ENCODE measurements around the gene DPP9. TPM values are rescaled to one million over a fixed set of nuclear protein-coding genes. Genes with fewer than 3 reads are reported as not detected.

The DPP9 gene
- total RNA-seq, 1 experiment from 2014 or later = 46.4 TPM

DNA sequence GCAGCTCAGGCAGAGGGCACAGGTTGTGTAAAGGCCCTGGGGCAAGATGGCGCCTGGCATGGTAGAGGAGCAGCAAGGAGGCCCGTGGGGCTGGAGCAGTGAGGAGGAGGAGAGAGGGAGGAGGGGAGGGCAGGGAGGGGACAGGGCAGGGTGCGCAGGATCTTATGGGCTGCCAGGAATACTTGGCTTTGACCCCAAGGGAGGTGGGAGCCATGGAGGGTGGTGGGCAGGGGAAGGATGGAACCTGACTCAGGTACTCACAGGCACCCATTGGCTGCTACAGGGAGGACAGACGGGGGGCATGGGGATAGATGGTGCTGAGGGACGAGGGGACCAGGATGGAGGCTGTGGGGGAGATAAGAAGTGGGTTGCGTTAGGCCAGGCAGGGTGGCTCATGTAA is 81.0 kb downstream of the DPP9 start:
- Mint-ChIP-seq H3K36me3 (ENCODE audit: insufficient read depth in 1 of 3, low read depth in 3 of 3) (peaks cover 0 to 6% (median 0%) of the 10 kb centered on the region in 3 experiments; a peak in 3 of 7 replicates), H3K4me1 (peaks cover 4 to 14% of the 10 kb centered on the region in 2 experiments; a peak in 3 of 4 replicates), H3K4me3 (no peak overlapping the region), H3K27ac (no peak overlapping the region), H3K27me3 (ENCODE audit: low read depth) (peaks cover 4% of the 10 kb centered on the region), H3K9me3 (no peaks in the 10 kb centered on the region)
- Histone ChIP-seq H3K14ac (ENCODE audit: insufficient read depth, low read length) (no peak overlapping the region; the same call in 1 of the 2 replicates), H3K23ac (ENCODE audit: insufficient read length, low read depth, low read length) (no peak overlapping the region), H3K27ac (ENCODE audit: insufficient read length, low read depth, low read length) (no peak overlapping the region), H4K91ac (ENCODE audit: insufficient read length, low read depth, low read length) (no peak overlapping the region), H3K56ac (ENCODE audit: insufficient read length, low read depth, low read length) (no peak overlapping the region), H3K23me2 (ENCODE audit: insufficient read length, low read depth, low read length, poor library complexity, severe bottlenecking) (peaks cover 9% of the 10 kb centered on the region), H2AFZ (ENCODE audit: low read length) (no peak overlapping the region), H4K20me1 (ENCODE audit: control insufficient read depth, insufficient read depth, insufficient read length) (no peaks in the 10 kb centered on the region), H3K4me2 (ENCODE audit: insufficient read depth, insufficient read length, low read length) (no peak overlapping the region), H4K8ac (replicated peaks; ENCODE audit: insufficient read length, low read depth, low read length) (no peak overlapping the region), H3K79me2 (ENCODE audit: insufficient read depth, low read length) (no peaks in the 10 kb centered on the region), H2BK12ac (ENCODE audit: insufficient read length, low read depth, low read length) (no peak overlapping the region), H3K18ac (ENCODE audit: insufficient read length, low read depth, low read length) (no peak overlapping the region), H2BK120ac (ENCODE audit: low read depth, low read length, poor library complexity, severe bottlenecking) (no peak overlapping the region), H2AK5ac (ENCODE audit: insufficient read length, low read length) (no peak overlapping the region), H2BK15ac (ENCODE audit: low read depth, low read length) (no peak overlapping the region), H3K4me1 (ENCODE audit: insufficient read depth, low read length) (no peaks in the 10 kb centered on the region), H4K5ac (ENCODE audit: insufficient read length, low read depth, low read length) (no peak overlapping the region), H3K4ac (ENCODE audit: low read depth, low read length) (no peak overlapping the region), H3K9ac (ENCODE audit: extremely low read depth, insufficient read length, low read length) (no peak overlapping the region), H3T11ph (ENCODE audit: low read length) (no peak overlapping the region), H3K79me1 (ENCODE audit: insufficient read depth, low read depth, low read length, poor library complexity, severe bottlenecking) (no peaks in the 10 kb centered on the region), H3K27me3 (ENCODE audit: insufficient read depth, low read length) (no peaks in the 10 kb centered on the region), H2BK5ac (ENCODE audit: insufficient read length, low read length) (no peak overlapping the region), H3K9me3 (ENCODE audit: control insufficient read depth, low read depth, low read length) (no peaks in the 10 kb centered on the region), H2BK20ac (ENCODE audit: low read depth, low read length, poor library complexity, severe bottlenecking) (no peak overlapping the region)
- no peak for DNase-seq
- WGBS (ENCODE audit: extremely low coverage, insufficient read length, low lambda C conversion rate) = no CpG with 5 or more reads among the region's 6 CpGs
- TF ChIP-seq, protein P1, sequence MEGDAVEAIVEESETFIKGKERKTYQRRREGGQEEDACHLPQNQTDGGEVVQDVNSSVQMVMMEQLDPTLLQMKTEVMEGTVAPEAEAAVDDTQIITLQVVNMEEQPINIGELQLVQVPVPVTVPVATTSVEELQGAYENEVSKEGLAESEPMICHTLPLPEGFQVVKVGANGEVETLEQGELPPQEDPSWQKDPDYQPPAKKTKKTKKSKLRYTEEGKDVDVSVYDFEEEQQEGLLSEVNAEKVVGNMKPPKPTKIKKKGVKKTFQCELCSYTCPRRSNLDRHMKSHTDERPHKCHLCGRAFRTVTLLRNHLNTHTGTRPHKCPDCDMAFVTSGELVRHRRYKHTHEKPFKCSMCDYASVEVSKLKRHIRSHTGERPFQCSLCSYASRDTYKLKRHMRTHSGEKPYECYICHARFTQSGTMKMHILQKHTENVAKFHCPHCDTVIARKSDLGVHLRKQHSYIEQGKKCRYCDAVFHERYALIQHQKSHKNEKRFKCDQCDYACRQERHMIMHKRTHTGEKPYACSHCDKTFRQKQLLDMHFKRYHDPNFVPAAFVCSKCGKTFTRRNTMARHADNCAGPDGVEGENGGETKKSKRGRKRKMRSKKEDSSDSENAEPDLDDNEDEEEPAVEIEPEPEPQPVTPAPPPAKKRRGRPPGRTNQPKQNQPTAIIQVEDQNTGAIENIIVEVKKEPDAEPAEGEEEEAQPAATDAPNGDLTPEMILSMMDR (conservative IDR thresholded peaks at IDR 0.05) = no peak
